G401 (cell line): ENCODE data around the gene RBM41. TPM values are rescaled to one million over a fixed set of nuclear protein-coding genes. Genes with fewer than 3 reads are reported as not detected.
"Not testable (repeated sequence)": the region's sequence is repeated elsewhere in the genome, so short reads cannot be mapped to it uniquely, and the experiment has no call there.

Source experiments
- DNase-seq: peaks from one replicate; pipeline ENCODE4 v3.0.0-alpha.2; 2015; ENCODE audit warnings: low spot score
- in situ Hi-C: cut with HindIII; loops from 2 replicates; pipeline ENCODE4 v1.10.0; 2016; ENCODE audit warnings: low sequenced_read_pairs, mixed read lengths
- total RNA-seq: library from RNA; depleted of rRNA; stranded (reverse); fragments of >200 nt; shearing (Covaris generic); gene quantifications from 2 replicates; pipeline ENCODE4 v1.2.3, GENCODE V29; 2014; rRNA removed

The RBM41 gene
- total RNA-seq: 3.1 and 10.0 TPM in 2 replicates

GRCh38 chrX:107118322-107119147, at the start of gene RBM41:
Gene RBM41 (minus strand): TSS chrX:107118822. CDS start chrX:107118773, 49 bp downstream.
- in situ Hi-C loops: no loop called here
- peak; percentile 88 for DNase-seq

- no peak for DNase-seq
- in situ Hi-C loops: no loop called here
Measured at GRCh38 chrX:107168257-107168656, 49.6 kb upstream of the RBM41 start.

- in situ Hi-C loops: no loop called here
- DNase-seq: no peak
Measured at GRCh38 chrX:107167163-107167921, 48.7 kb upstream of the RBM41 start.

- DNase-seq, in situ Hi-C loops: not testable (repeated sequence)
Measured at GRCh38 chrX:107157618-107158017, 39.0 kb upstream of the RBM41 start.

GRCh38 chrX:107155621-107156430, 37.2 kb upstream of the RBM41 start:
- in situ Hi-C loops: not testable (repeated sequence)

GRCh38 chrX:107154787-107155620, 36.4 kb upstream of the RBM41 start:
- in situ Hi-C loops: no loop called here
- DNase-seq: no peak

More at GRCh38 chrX:107155621-107156430, 37.2 kb upstream of the RBM41 start:
- not testable (repeated sequence) for DNase-seq

GRCh38 chrX:107153005-107153404, 34.4 kb upstream of the RBM41 start:
- in situ Hi-C loops: no loop called here
- no peak for DNase-seq

- in situ Hi-C loops: no loop called here
Measured at GRCh38 chrX:107146670-107147069, 28.0 kb upstream of the RBM41 start.

GRCh38 chrX:107135965-107136307, 17.3 kb upstream of the RBM41 start:
- in situ Hi-C loops: no loop called here
- no peak for DNase-seq

More at GRCh38 chrX:107146670-107147069, 28.0 kb upstream of the RBM41 start:
- DNase-seq: no peak

- no peak for DNase-seq
- in situ Hi-C loops: no loop called here
Measured at GRCh38 chrX:107135049-107135964, 16.7 kb upstream of the RBM41 start.

- in situ Hi-C loops: no loop called here
- DNase-seq: no peak
Measured at GRCh38 chrX:107123750-107124149, 5.1 kb upstream of the RBM41 start.

GRCh38 chrX:107119283-107119682, 661 bp upstream of the RBM41 start:
- no peak for DNase-seq
- in situ Hi-C loops: no loop called here

- no peak for DNase-seq
- in situ Hi-C loops: no loop called here
Measured at GRCh38 chrX:107117993-107118321, 665 bp downstream of the RBM41 start.

- DNase-seq: no peak
- in situ Hi-C loops: no loop called here
Measured at GRCh38 chrX:107107459-107107858, 11.2 kb downstream of the RBM41 start.

- in situ Hi-C loops: no loop called here
- no peak for DNase-seq
Measured at GRCh38 chrX:107102980-107103379, 15.6 kb downstream of the RBM41 start.

- DNase-seq: no peak
- in situ Hi-C loops: no loop called here
Measured at GRCh38 chrX:107076158-107076557, 42.5 kb downstream of the RBM41 start.

- in situ Hi-C loops, DNase-seq: not testable (repeated sequence)
Measured at GRCh38 chrX:107057731-107058130, 60.9 kb downstream of the RBM41 start.

GRCh38 chrX:107054978-107055377, 63.6 kb downstream of the RBM41 start:
- DNase-seq: no peak
- in situ Hi-C loops: no loop called here
